Activated CD8-positive, alpha-beta T cell treated with anti-CD3 and anti-CD28 coated beads, Interleukin-2, amount 10 ng/mL, durations not matched to agents 7 days and 5 days (primary cell): ENCODE results near the gene PTPRH. TPM values are rescaled to one million over a fixed set of nuclear protein-coding genes. Genes with fewer than 3 reads are reported as not detected.

ENCODE experiments used
- ATAC-seq: fragments of 150-1000 bp; cut with Tn5 transposase; one replicate; pipeline ENCODE4 v1.10.0; 2021; ENCODE audit warnings: moderate library complexity
- CTCF ChIA-PET: fragments of 350-600 bp; sonication (Branson Sonifier 250); formaldehyde crosslinking; loops from one replicate; lab custom pipeline; 2021; ENCODE audit warnings: antibody characterized with exemption; lab: Charles Lee
- POLR2A ChIA-PET: fragments of 350-600 bp; sonication (Branson Sonifier 250); formaldehyde crosslinking; loops from one replicate; lab custom pipeline; 2021; ENCODE audit warnings: antibody characterized with exemption; lab: Charles Lee
- DNase-seq: peaks from one replicate; pipeline ENCODE4 v3.0.0-alpha.2; 2020
- H3K27ac Mint-ChIP-seq: one replicate; pipeline ENCODE4 v1.8.0; 2021; ENCODE audit warnings: mild to moderate bottlenecking, mixed read lengths
- H3K27me3 Mint-ChIP-seq: one replicate; pipeline ENCODE4 v1.8.0; 2021; ENCODE audit warnings: low read depth, mixed read lengths
- H3K36me3 Mint-ChIP-seq: one replicate; pipeline ENCODE4 v1.8.0; 2021; ENCODE audit warnings: low read depth, mixed read lengths
- H3K4me1 Mint-ChIP-seq: one replicate; pipeline ENCODE4 v1.8.0; 2021; ENCODE audit warnings: low read depth, mixed read lengths
- H3K4me3 Mint-ChIP-seq: one replicate; pipeline ENCODE4 v1.8.0; 2021; ENCODE audit warnings: mild to moderate bottlenecking, mixed read lengths
- H3K9me3 Mint-ChIP-seq: one replicate; pipeline ENCODE4 v1.8.0; 2022; ENCODE audit warnings: mixed read lengths; ENCODE audit not compliant: insufficient read depth
- total RNA-seq, 2 experiments: library from RNA; stranded (reverse); gene quantifications; one replicate each; pipeline ENCODE4 v1.2.3, GENCODE V29; 2021

Gene PTPRH
- not detected for total RNA-seq

DNA sequence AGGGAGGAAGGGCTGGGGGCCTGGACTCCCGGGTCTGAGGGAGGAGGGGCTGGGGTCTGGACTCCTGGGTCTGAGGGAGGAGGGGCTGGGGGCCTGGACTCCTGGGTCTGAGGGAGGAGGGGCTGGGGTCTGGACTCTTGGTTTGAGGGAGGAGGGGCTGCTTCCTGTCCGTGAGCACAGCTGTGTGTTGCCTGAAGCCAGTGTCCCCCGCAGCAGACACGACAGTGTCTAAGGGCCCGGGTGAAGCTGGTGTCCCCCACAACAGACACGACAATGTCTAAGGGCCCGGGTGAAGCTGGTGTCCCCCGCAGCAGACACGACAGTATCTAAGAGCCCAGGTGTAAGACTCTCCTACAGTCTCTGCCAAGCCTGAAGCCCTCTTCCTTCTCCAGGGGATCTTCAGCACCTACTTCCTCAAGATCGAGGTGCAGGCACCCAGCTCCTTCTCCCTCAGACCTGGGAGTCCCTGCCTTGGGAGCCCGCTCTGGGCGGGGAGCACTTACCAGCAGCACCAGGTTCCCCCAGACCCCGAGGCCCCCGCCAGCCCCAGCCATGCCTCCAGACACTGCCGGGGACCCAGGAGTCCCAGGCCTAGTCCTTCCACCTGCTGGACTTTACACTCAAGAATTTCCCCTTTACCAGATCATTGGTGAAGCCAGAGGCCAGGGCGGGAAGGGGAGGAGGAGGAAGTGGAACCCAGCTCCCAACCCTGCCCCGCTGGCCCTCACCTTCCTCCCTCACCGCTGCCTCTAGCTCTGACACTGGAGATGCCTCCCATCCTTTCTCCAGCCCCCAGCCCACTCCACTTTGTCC lies at the start of gene PTPRH:
Gene PTPRH (minus strand): TSS at position 622 of the 813 bp plus-strand sequence. CDS start 68 bp downstream, at position 554.
- CTCF ChIA-PET: no interaction called here
- peaks cover 8% of the 10 kb centered on the region for H3K9me3 Mint-ChIP-seq
- POLR2A ChIA-PET: no interaction called here
- no peak within 1 kb of the TSS for H3K4me3 Mint-ChIP-seq
- peak; percentile 48 for ATAC-seq
- H3K27ac Mint-ChIP-seq: no peak within 1 kb of the TSS
- peaks cover 4% of the 10 kb centered on the region for H3K36me3 Mint-ChIP-seq
- H3K27me3 Mint-ChIP-seq: peaks cover 11% of the 10 kb centered on the region
- no peak for DNase-seq
- H3K4me1 Mint-ChIP-seq: peaks cover 4% of the 10 kb centered on the region

GRCh38 chr19:55258476-55258827 lies 49.2 kb upstream of the PTPRH start:
- H3K36me3 Mint-ChIP-seq: peaks cover 47% of the 10 kb centered on the region
- H3K9me3 Mint-ChIP-seq: no peaks in the 10 kb centered on the region
- H3K27me3 Mint-ChIP-seq: no peaks in the 10 kb centered on the region
- no peak overlapping the region for H3K27ac Mint-ChIP-seq
- DNase-seq (peak; percentile 52), ATAC-seq (peak; percentile 31)
- H3K4me1 Mint-ChIP-seq: peaks cover 31% of the 10 kb centered on the region
- ChIA-PET CTCF (interaction anchor here (0.8 to 1.3 kb wide), 4 partner anchors 18 to 396 kb away, joined by 3 to 4 read pairs (median 3); partner anchors contain the start of gene KMT5C), POLR2A (interaction anchor here (1.3 to 3.4 kb wide), 7 partner anchors 12 to 149 kb away, joined by 5 to 19 read pairs (median 7); partner anchors contain the start of genes BRSK1, KMT5C, TMEM238 and UBE2S)
- peak overlapping the region; percentile 81 for H3K4me3 Mint-ChIP-seq

- H3K27ac Mint-ChIP-seq: peak overlapping the region; percentile 100
- peak overlapping the region; percentile 91 for H3K4me3 Mint-ChIP-seq
- CTCF ChIA-PET: interaction anchor here (0.8 to 2.7 kb wide), 6 partner anchors 22 to 397 kb away, joined by 3 to 11 read pairs (median 3); partner anchors contain the start of genes HSPBP1 and TMEM238
- peaks cover 52% of the 10 kb centered on the region for H3K36me3 Mint-ChIP-seq
- ATAC-seq (no peak), DNase-seq (peak; percentile 41)
- no peaks in the 10 kb centered on the region for H3K9me3 Mint-ChIP-seq
- POLR2A ChIA-PET: interaction anchor here (0.6 to 3.7 kb wide), 5 partner anchors 21 to 150 kb away, joined by 3 to 19 read pairs (median 16); partner anchors contain the start of genes HSPBP1, KMT5C, TMEM238 and UBE2S
- H3K4me1 Mint-ChIP-seq: peaks cover 38% of the 10 kb centered on the region
- H3K27me3 Mint-ChIP-seq: no peaks in the 10 kb centered on the region
Measured at GRCh38 chr19:55257461-55258420, 48.4 kb upstream of the PTPRH start.

GRCh38 chr19:55256562-55257460 lies 47.5 kb upstream of the PTPRH start:
- Mint-ChIP-seq H3K4me1 (peaks cover 48% of the 10 kb centered on the region), H3K27ac (peak overlapping the region; percentile 100), H3K36me3 (peaks cover 55% of the 10 kb centered on the region), H3K9me3 (no peaks in the 10 kb centered on the region), H3K4me3 (peak overlapping the region; percentile 91), H3K27me3 (no peaks in the 10 kb centered on the region)
- ATAC-seq: no peak
- POLR2A ChIA-PET: interaction anchor here (0.7 to 3.7 kb wide), 6 partner anchors 24 to 151 kb away, joined by 3 to 19 read pairs (median 7); partner anchors contain the start of genes HSPBP1, TMEM238 and UBE2S
- no peak for DNase-seq
- CTCF ChIA-PET: interaction anchor here (0.6 to 3.8 kb wide), 8 partner anchors 13 to 247 kb away, joined by 3 to 17 read pairs (median 3); partner anchors contain the start of genes HSPBP1 and TMEM238

- Mint-ChIP-seq H3K27ac (peak overlapping the region; percentile 100), H3K4me3 (peak overlapping the region; percentile 91), H3K27me3 (no peaks in the 10 kb centered on the region), H3K36me3 (peaks cover 64% of the 10 kb centered on the region), H3K4me1 (peaks cover 56% of the 10 kb centered on the region), H3K9me3 (no peaks in the 10 kb centered on the region)
- ATAC-seq: no peak
- ChIA-PET CTCF (interaction anchor here (1.3 to 3.8 kb wide), 8 partner anchors 24 to 248 kb away, joined by 3 to 24 read pairs (median 8); partner anchors contain the start of genes HSPBP1, KMT5C and TMEM238), POLR2A (interaction anchor here (0.6 to 3.7 kb wide), 8 partner anchors 10 to 206 kb away, joined by 3 to 19 read pairs (median 6); partner anchors contain the start of genes HSPBP1, ISOC2, TMEM238 and UBE2S)
- peak; percentile 69 for DNase-seq
Measured at GRCh38 chr19:55255618-55256423, 46.5 kb upstream of the PTPRH start.

DNA sequence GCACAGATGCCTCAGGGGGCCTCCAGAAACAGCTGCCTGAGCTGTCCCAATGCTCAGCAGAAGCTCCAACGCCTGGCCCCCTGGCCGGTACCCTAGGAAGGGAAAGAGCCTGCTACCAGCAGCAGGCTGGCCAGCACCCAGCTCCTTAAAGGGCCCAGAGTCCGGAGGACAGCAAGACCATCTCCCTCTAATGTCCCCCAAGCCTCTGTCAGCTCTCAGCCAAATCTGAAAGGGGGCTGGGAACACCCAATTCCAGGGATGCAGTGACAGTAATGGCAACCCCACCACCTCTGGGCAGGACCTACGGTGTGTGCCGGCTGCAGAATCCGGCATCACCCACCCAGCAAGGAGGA lies 45.3 kb upstream of the PTPRH start:
- DNase-seq: no peak
- peak overlapping the region; percentile 91 for H3K4me3 Mint-ChIP-seq
- peak overlapping the region; percentile 100 for H3K27ac Mint-ChIP-seq
- no peaks in the 10 kb centered on the region for H3K27me3 Mint-ChIP-seq
- H3K36me3 Mint-ChIP-seq: peaks cover 68% of the 10 kb centered on the region
- ATAC-seq: no peak
- ChIA-PET CTCF (interaction anchor here (0.9 to 3.8 kb wide), 12 partner anchors 8 to 400 kb away, joined by 3 to 24 read pairs (median 6); partner anchors contain the start of genes HSPBP1, KMT5C, TMEM238 and ZNF784), POLR2A (interaction anchor here (0.7 to 3.7 kb wide), 10 partner anchors 12 to 351 kb away, joined by 3 to 18 read pairs (median 4); partner anchors contain the start of genes HSPBP1, KMT5C, TMEM238 and UBE2S)
- peaks cover 54% of the 10 kb centered on the region for H3K4me1 Mint-ChIP-seq
- H3K9me3 Mint-ChIP-seq: no peaks in the 10 kb centered on the region

- peak overlapping the region; percentile 100 for H3K27ac Mint-ChIP-seq
Measured at GRCh38 chr19:55253842-55254624, 44.7 kb upstream of the PTPRH start.

GRCh38 chr19:55252760-55253663 lies 43.7 kb upstream of the PTPRH start:
- no peaks in the 10 kb centered on the region for H3K27me3 Mint-ChIP-seq
- no peak for DNase-seq
- H3K36me3 Mint-ChIP-seq: peaks cover 76% of the 10 kb centered on the region
- no peaks in the 10 kb centered on the region for H3K9me3 Mint-ChIP-seq
- peaks cover 61% of the 10 kb centered on the region for H3K4me1 Mint-ChIP-seq
- POLR2A ChIA-PET: interaction anchor here (0.7 to 1.9 kb wide), 7 partner anchors 11 to 154 kb away, joined by 3 to 14 read pairs (median 4); partner anchors contain the start of genes KMT5C, TMEM238 and UBE2S
- no peak for ATAC-seq
- CTCF ChIA-PET: interaction anchor here (1.0 to 3.8 kb wide), 9 partner anchors 10 to 251 kb away, joined by 3 to 24 read pairs (median 7); partner anchors contain the start of genes HSPBP1, KMT5C and TMEM238
- peak overlapping the region; percentile 91 for H3K4me3 Mint-ChIP-seq
- peak overlapping the region; percentile 100 for H3K27ac Mint-ChIP-seq

More at GRCh38 chr19:55253842-55254624, 44.7 kb upstream of the PTPRH start:
- Mint-ChIP-seq H3K36me3 (peaks cover 68% of the 10 kb centered on the region), H3K9me3 (no peaks in the 10 kb centered on the region), H3K4me3 (peak overlapping the region; percentile 91), H3K4me1 (peaks cover 51% of the 10 kb centered on the region), H3K27me3 (no peaks in the 10 kb centered on the region)
- ChIA-PET CTCF (interaction anchor here (0.7 to 3.8 kb wide), 13 partner anchors 9 to 400 kb away, joined by 3 to 24 read pairs (median 4); partner anchors contain the start of genes HSPBP1, KMT5C, TMEM238 and ZNF784), POLR2A (interaction anchor here (0.6 to 3.7 kb wide), 13 partner anchors 12 to 1821 kb away, joined by 3 to 18 read pairs (median 4); partner anchors contain the start of genes HSPBP1, KMT5C, TMEM238 and UBE2S)
- peak; percentile 29 for ATAC-seq
- peak; percentile 80 for DNase-seq
